CD4-positive, alpha-beta memory T cell (primary cell): ENCODE data around the gene IPO9. TPM values are rescaled to one million over a fixed set of nuclear protein-coding genes. Genes with fewer than 3 reads are reported as not detected.

Experiments
- CTCF ChIA-PET: fragments of 350-600 bp; sonication (Branson Sonifier 250); formaldehyde crosslinking; loops from one replicate; lab custom pipeline; 2021; ENCODE audit warnings: inconsistent platforms; ENCODE audit not compliant: partially characterized antibody; lab: Charles Lee
- POLR2A ChIA-PET: fragments of 350-600 bp; sonication (Branson Sonifier 250); formaldehyde crosslinking; loops from one replicate; lab custom pipeline; 2021; ENCODE audit not compliant: partially characterized antibody; lab: Charles Lee
- DNase-seq, 5 donors: peaks; one replicate each; pipeline versions ENCODE4 v3.0.0 to v3.0.0-alpha.2; 2020 to 2022; ENCODE audit warnings: mixed read lengths in 1 of 5
- H3K27ac ChIP-seq: one replicate; pipeline ENCODE4 v1.7.0; 2013; ENCODE audit warnings: low read depth, low read length
- H3K27me3 ChIP-seq: 2 replicates; pipeline ENCODE4 v1.7.0; 2013; ENCODE audit warnings: mild to moderate bottlenecking, low read length, moderate library complexity; ENCODE audit not compliant: insufficient read depth
- H3K36me3 ChIP-seq: 2 replicates; pipeline ENCODE4 v1.7.0; 2013; ENCODE audit warnings: mild to moderate bottlenecking, low read length, moderate library complexity; ENCODE audit not compliant: insufficient read depth
- H3K4me1 ChIP-seq: 2 replicates; pipeline ENCODE4 v1.7.0; 2013; ENCODE audit warnings: mild to moderate bottlenecking, low read length, moderate library complexity; ENCODE audit not compliant: insufficient read depth
- H3K4me3 ChIP-seq, 2 donors: one replicate each; pipeline ENCODE4 v1.7.0; 2013; ENCODE audit warnings: low read length in 2 of 2, mild to moderate bottlenecking in 1 of 2
- H3K9me3 ChIP-seq, 2 donors: one replicate each; pipeline ENCODE4 v1.7.0; 2013; ENCODE audit warnings: low read length in 2 of 2, control low read depth in 1 of 2; ENCODE audit not compliant: control insufficient read depth in 1 of 2
- H3K27ac Mint-ChIP-seq, 7 donors: one replicate each; pipeline ENCODE4 v1.8.0; 2020 to 2021; ENCODE audit warnings: mixed read lengths in 7 of 7, mild to moderate bottlenecking in 6 of 7, inconsistent platforms in 3 of 7, moderate library complexity in 3 of 7
- H3K27me3 Mint-ChIP-seq, 2 donors: one replicate each; pipeline ENCODE4 v1.8.0; 2020 to 2021; ENCODE audit warnings: mixed read lengths in 2 of 2
- H3K36me3 Mint-ChIP-seq, 2 donors: one replicate each; pipeline ENCODE4 v1.8.0; 2020 to 2021; ENCODE audit warnings: mixed read lengths in 2 of 2, inconsistent platforms in 1 of 2, mild to moderate bottlenecking in 1 of 2
- H3K4me1 Mint-ChIP-seq, 4 donors: one replicate each; pipeline ENCODE4 v1.8.0; 2020 to 2021; ENCODE audit warnings: mixed read lengths in 4 of 4, mild to moderate bottlenecking in 1 of 4
- H3K4me3 Mint-ChIP-seq, 8 donors: one replicate each; pipeline ENCODE4 v1.8.0; 2020 to 2021; ENCODE audit warnings: mixed read lengths in 8 of 8, mild to moderate bottlenecking in 7 of 8, moderate library complexity in 6 of 8, inconsistent platforms in 3 of 8
- H3K9me3 Mint-ChIP-seq, 8 donors: one replicate each; pipeline ENCODE4 v1.8.0; 2020 to 2021; ENCODE audit warnings: mixed read lengths in 8 of 8, mild to moderate bottlenecking in 5 of 8, inconsistent platforms in 3 of 8, moderate library complexity in 1 of 8
- intact Hi-C: fragments of 100-400 bp; cut with micrococcal nuclease; formaldehyde crosslinking; loops from one replicate; pipeline ENCODE4 v1.15.1; 2023
- polyA plus RNA-seq, 2 donors: library from polyadenylated mRNA; unstranded; fragments of 300-500 nt; fragmentation: Illumina TruSeq; gene quantifications; one replicate each; pipeline ENCODE4 v1.2.3, GENCODE V29; 2021
- total RNA-seq, 2 experiments: library from RNA; stranded (reverse); gene quantifications; one replicate each; pipeline ENCODE4 v1.2.3, GENCODE V29; 2021

IPO9 gene
- total and polyA plus RNA-seq, 4 experiments from 2014 or later, result 13.1 to 42.7 (median 30.7) TPM

GRCh38 chr1:201890806-201891450 lies 62.0 kb downstream of the IPO9 start:
- intact Hi-C loops, result no loop called here
- H3K4me1 ChIP-seq, result peaks cover 17% of the 10 kb centered on the region
- H3K9me3 Mint-ChIP-seq, result peaks cover 0 to 2% (median 0%) of the 10 kb centered on the region in 8 donors
- no peak overlapping the region for H3K27ac ChIP-seq
- H3K4me3 Mint-ChIP-seq, result no peak overlapping the region
- H3K36me3 Mint-ChIP-seq, result no peaks in the 10 kb centered on the region
- peaks cover 3 to 8% (median 6%) of the 10 kb centered on the region in 4 donors for H3K4me1 Mint-ChIP-seq
- peaks cover 24% of the 10 kb centered on the region for H3K27me3 ChIP-seq
- H3K27ac Mint-ChIP-seq, result no peak overlapping the region
- H3K9me3 ChIP-seq, result no peaks in the 10 kb centered on the region
- ChIA-PET POLR2A (no interaction called here), CTCF (no interaction called here)
- H3K27me3 Mint-ChIP-seq, result peaks cover 20 to 58% of the 10 kb centered on the region in 2 donors
- H3K36me3 ChIP-seq, result no peaks in the 10 kb centered on the region
- H3K4me3 ChIP-seq, result no peak overlapping the region
- no peak for DNase-seq

- Mint-ChIP-seq H3K36me3 (no peaks in the 10 kb centered on the region), H3K9me3 (peaks cover 0 to 2% (median 0%) of the 10 kb centered on the region in 8 donors), H3K27me3 (peaks cover 20 to 59% of the 10 kb centered on the region in 2 donors), H3K4me3 (peak overlapping the region in 1 of 8 donors; percentile 8), H3K27ac (peak overlapping the region in 2 of 7 donors; percentile 47 to 53), H3K4me1 (peaks cover 6 to 12% (median 10%) of the 10 kb centered on the region in 4 donors)
- intact Hi-C loops, result no loop called here
- H3K4me3 ChIP-seq, result no peak overlapping the region
- H3K9me3 ChIP-seq, result no peaks in the 10 kb centered on the region
- H3K27me3 ChIP-seq, result peaks cover 24% of the 10 kb centered on the region
- peaks cover 21% of the 10 kb centered on the region for H3K4me1 ChIP-seq
- CTCF ChIA-PET, result interaction anchor here (1.5 to 1.6 kb wide), 2 partner anchors 10 to 24 kb away, joined by 3 to 4 read pairs; no protein-coding TSS in a partner anchor
- H3K27ac ChIP-seq, result no peak overlapping the region
- H3K36me3 ChIP-seq, result no peaks in the 10 kb centered on the region
- DNase-seq, result no peak
- POLR2A ChIA-PET, result no interaction called here
Observed at GRCh38 chr1:201891451-201892045, 62.6 kb downstream of the IPO9 start.

- peaks cover 6 to 12% (median 10%) of the 10 kb centered on the region in 4 donors for H3K4me1 Mint-ChIP-seq
- no peaks in the 10 kb centered on the region for H3K36me3 Mint-ChIP-seq
- Histone ChIP-seq H3K27ac (no peak overlapping the region), H3K36me3 (no peaks in the 10 kb centered on the region), H3K9me3 (no peaks in the 10 kb centered on the region), H3K4me1 (peaks cover 21% of the 10 kb centered on the region), H3K27me3 (peaks cover 24% of the 10 kb centered on the region), H3K4me3 (no peak overlapping the region)
- H3K27me3 Mint-ChIP-seq, result peaks cover 18 to 52% of the 10 kb centered on the region in 2 donors
- POLR2A ChIA-PET, result no interaction called here
- H3K27ac Mint-ChIP-seq, result peak overlapping the region in 1 of 7 donors; percentile 81
- intact Hi-C loops, result no loop called here
- no peak overlapping the region for H3K4me3 Mint-ChIP-seq
- CTCF ChIA-PET, result interaction anchor here (1.5 to 5.1 kb wide), 3 partner anchors 10 to 80 kb away, joined by 3 to 104 read pairs (median 4); no protein-coding TSS in a partner anchor
- peaks cover 0 to 2% (median 0%) of the 10 kb centered on the region in 8 donors for H3K9me3 Mint-ChIP-seq
- DNase-seq, result no peak
Observed at GRCh38 chr1:201892211-201892610, 63.3 kb downstream of the IPO9 start.

GRCh38 chr1:201893431-201893830 lies 64.5 kb downstream of the IPO9 start:
- POLR2A ChIA-PET, result no interaction called here
- no peaks in the 10 kb centered on the region for H3K9me3 ChIP-seq

DNA sequence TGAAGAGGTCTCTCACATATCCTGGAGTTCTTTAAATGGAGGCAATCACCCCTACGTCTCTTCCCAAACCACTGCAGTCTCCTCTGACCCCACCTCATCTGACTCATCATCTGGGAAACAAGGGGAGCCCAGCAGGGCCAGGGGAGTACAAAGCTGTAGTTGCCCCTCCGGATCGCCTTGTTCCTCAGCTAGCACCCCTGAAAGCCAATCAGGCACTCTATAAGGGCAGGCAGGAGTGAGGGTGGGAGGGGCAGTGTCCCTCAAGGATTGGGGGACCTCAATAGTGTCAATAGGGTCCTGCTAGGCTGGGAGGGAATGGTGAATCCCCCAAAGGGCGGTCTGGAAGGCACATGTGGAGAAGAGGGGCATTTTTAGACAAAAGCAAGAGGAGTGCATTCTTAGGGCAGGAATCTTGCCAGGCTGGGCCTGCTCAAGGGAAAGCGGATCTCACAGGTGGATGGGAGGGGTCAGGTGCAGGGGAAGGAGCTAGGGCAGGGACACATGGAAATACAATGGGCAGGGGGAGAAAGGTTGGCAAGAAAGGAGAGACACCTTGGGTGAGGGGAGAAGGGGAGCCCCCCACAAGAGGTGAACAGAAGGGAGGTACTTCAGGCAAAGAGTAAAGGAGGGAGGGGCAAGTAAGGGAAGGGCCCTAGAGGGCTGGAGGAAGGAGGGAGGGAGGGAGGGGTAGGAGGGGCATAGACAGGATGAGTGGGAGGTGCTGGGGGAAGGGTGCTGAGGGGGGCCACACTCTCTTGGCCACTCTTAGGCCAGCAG lies 65.6 kb downstream of the IPO9 start:
- Mint-ChIP-seq H3K4me1 (peaks cover 6 to 9% (median 7%) of the 10 kb centered on the region in 4 donors), H3K9me3 (peaks cover 0 to under 1% (median 0%) of the 10 kb centered on the region in 8 donors), H3K27me3 (peaks cover 18 to 42% of the 10 kb centered on the region in 2 donors), H3K27ac (no peak overlapping the region), H3K36me3 (no peaks in the 10 kb centered on the region), H3K4me3 (no peak overlapping the region)
- POLR2A ChIA-PET, result interaction anchor here (1.7 to 2.4 kb wide), 3 partner anchors 61 to 88 kb away, joined by 5 to 9 read pairs (median 6); partner anchors contain the start of genes RNPEP and TIMM17A
- peaks cover 8% of the 10 kb centered on the region for H3K4me1 ChIP-seq
- H3K27ac ChIP-seq, result no peak overlapping the region
- CTCF ChIA-PET, result interaction anchor here (0.7 to 5.2 kb wide), 12 partner anchors 9 to 106 kb away, joined by 3 to 104 read pairs (median 11); partner anchors contain the start of gene TIMM17A
- intact Hi-C loops, result no loop called here
- no peak overlapping the region for H3K4me3 ChIP-seq
- H3K9me3 ChIP-seq, result no peaks in the 10 kb centered on the region
- DNase-seq, result no peak
- H3K27me3 ChIP-seq, result peaks cover 9% of the 10 kb centered on the region
- H3K36me3 ChIP-seq, result no peaks in the 10 kb centered on the region

More at GRCh38 chr1:201893431-201893830, 64.5 kb downstream of the IPO9 start:
- no peak overlapping the region for H3K4me3 Mint-ChIP-seq
- CTCF ChIA-PET, result interaction anchor here (1.3 to 5.1 kb wide), 2 partner anchors 19 to 79 kb away, joined by 5 to 104 read pairs; no protein-coding TSS in a partner anchor
- H3K9me3 Mint-ChIP-seq, result peaks cover 0 to 2% (median 0%) of the 10 kb centered on the region in 8 donors
- Histone ChIP-seq H3K4me3 (no peak overlapping the region), H3K36me3 (no peaks in the 10 kb centered on the region), H3K27ac (no peak overlapping the region), H3K4me1 (peaks cover 17% of the 10 kb centered on the region), H3K27me3 (peaks cover 19% of the 10 kb centered on the region)
- intact Hi-C loops, result no loop called here
- H3K27me3 Mint-ChIP-seq, result peaks cover 18 to 44% of the 10 kb centered on the region in 2 donors
- peaks cover 6 to 12% (median 10%) of the 10 kb centered on the region in 4 donors for H3K4me1 Mint-ChIP-seq
- H3K36me3 Mint-ChIP-seq, result no peaks in the 10 kb centered on the region
- H3K27ac Mint-ChIP-seq, result no peak overlapping the region
- no peak for DNase-seq

DNA sequence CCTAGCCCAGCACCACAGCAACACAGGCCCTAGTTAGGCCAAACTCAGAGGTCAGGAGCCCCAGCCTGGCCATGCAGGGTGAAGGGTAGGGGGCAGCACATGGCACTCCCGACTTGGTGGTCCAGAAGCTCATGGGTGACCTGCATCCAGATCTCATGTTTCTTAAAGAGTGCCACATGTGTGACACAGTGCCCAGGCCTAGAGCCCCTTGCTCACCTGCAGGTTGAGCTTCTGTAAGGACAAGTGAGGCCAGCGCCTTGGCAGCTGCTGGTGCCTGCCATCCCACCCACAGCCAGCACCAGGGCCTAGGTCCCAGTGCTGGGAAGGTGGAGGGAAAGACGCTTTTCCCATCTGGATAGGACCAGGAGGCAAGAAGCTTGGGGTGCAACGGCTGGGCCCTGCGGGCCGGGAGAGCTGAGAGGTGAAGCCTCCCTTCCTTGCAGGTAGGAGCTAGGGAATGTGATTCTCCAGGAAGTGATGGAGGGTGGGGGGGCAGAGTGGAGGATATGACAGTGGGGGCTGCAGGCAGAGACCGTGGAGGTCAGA lies 66.2 kb downstream of the IPO9 start:
- DNase-seq, result no peak
- Mint-ChIP-seq H3K9me3 (no peaks in the 10 kb centered on the region), H3K4me3 (no peak overlapping the region), H3K4me1 (peaks cover 5 to 7% (median 6%) of the 10 kb centered on the region in 4 donors), H3K36me3 (no peaks in the 10 kb centered on the region), H3K27me3 (peaks cover 15 to 37% of the 10 kb centered on the region in 2 donors), H3K27ac (no peak overlapping the region)
- peaks cover 8% of the 10 kb centered on the region for H3K27me3 ChIP-seq
- ChIA-PET CTCF (interaction anchor here (0.6 to 5.2 kb wide), 29 partner anchors 9 to 240 kb away, joined by 3 to 104 read pairs (median 6); partner anchors contain the start of genes LMOD1 and TIMM17A), POLR2A (interaction anchor here (1.7 to 2.4 kb wide), 3 partner anchors 60 to 87 kb away, joined by 5 to 9 read pairs (median 6); partner anchors contain the start of genes RNPEP and TIMM17A)
- no peak overlapping the region for H3K4me3 ChIP-seq
- intact Hi-C loops, result no loop called here
- H3K9me3 ChIP-seq, result no peaks in the 10 kb centered on the region
- H3K4me1 ChIP-seq, result peaks cover 7% of the 10 kb centered on the region
- no peaks in the 10 kb centered on the region for H3K36me3 ChIP-seq
- no peak overlapping the region for H3K27ac ChIP-seq
